Measurements from ENCODE around the gene ACSM6. TPM values are rescaled to one million over a fixed set of nuclear protein-coding genes. Genes with fewer than 3 reads are reported as not detected.

The ACSM6 gene
- total and polyA plus RNA-seq, 2 of the 8 experiments (the other 6 are each of a cell fraction or from before 2014, with no cell fraction given): 0.33 TPM; not detected in 1

DNA sequence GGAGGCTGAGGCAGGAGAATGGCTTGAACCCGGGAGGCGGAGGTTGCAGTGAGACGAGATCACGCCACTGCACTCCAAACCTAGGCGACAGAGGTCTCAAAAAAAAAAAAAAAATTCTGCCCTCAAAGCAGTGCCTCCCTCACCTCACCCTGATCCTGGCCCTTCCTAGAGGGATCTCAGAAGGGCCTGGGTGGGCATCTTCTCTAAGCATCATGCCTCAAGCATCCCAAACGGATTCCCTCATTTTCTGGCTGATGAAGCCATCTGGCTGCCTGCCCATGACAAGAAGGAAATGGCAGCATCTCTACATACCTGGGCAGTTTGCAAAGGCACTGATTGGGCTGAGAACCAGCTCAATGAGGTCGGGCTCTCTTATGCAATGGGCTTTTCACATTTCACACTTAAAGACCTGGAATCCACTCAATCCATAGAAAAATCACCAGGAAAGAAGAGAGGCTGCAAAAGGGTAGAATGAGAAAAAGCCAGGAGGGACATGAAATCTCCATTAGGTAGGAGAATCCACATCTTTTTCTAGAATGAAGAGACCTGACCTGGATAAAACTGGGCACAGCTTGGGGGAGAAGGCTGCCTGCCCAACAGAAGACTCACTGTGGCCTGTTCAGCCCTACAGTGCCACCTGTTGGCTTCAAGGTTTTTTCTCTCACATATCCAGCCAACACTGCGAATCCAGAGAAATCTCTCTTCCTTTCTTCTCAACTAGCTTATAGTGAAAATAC lies 48.7 kb downstream of the ACSM6 start:
- peaks cover 11 to 58% (median 35%) of the 10 kb centered on the region in 4 experiments for H3K36me3 ChIP-seq (ENCODE audit: control insufficient read depth in 2 of 4, insufficient read depth in 4 of 4, low read length in 3 of 4)
- 70% methylated on average over 4 of the region's 8 CpGs; no CpG with 5 or more reads in 1 of the 2 experiments for WGBS, 2 experiments (ENCODE audit: extremely low coverage in 1 of 2, insufficient coverage in 1 of 2, insufficient read length in 1 of 2, insufficient replicate concordance in 2 of 2, low coverage in 1 of 2, low lambda C conversion rate in 2 of 2, missing lambda C conversion rate in 1 of 2)

More for the DNA sequence above, 48.7 kb downstream of the ACSM6 start:
- no peak overlapping the region for H2BK15ac ChIP-seq (ENCODE audit: low read length)
- H3K14ac ChIP-seq (ENCODE audit: insufficient read length): no peak overlapping the region
- H3K4me2 ChIP-seq (ENCODE audit: insufficient read depth in 1 of 2, low read depth in 2 of 2, low read length in 2 of 2): no peak overlapping the region
- ChIA-PET CTCF (ENCODE audit: partially characterized antibody) (interaction anchor here (0.5 to 16.4 kb wide), 66 partner anchors 9 to 1615 kb away, joined by 3 to 363 read pairs (median 5); partner anchors contain the start of genes ACSM6 and PDLIM1), POLR2A (ENCODE audit: partially characterized antibody) (interaction anchor here (1.1 to 6.6 kb wide), 7 partner anchors 12 to 123 kb away, joined by 3 to 57 read pairs (median 3); no protein-coding TSS in a partner anchor)
- peaks cover 0 to 15% of the 10 kb centered on the region in 2 experiments; a peak in 1 of 4 replicates for H3K79me2 ChIP-seq (ENCODE audit: control insufficient read depth in 1 of 2, insufficient read depth in 2 of 2, low read length in 2 of 2)
- no peak overlapping the region for H4K91ac ChIP-seq (replicated peaks; ENCODE audit: insufficient read length, low read length)
- peaks cover 0 to 3% of the 10 kb centered on the region in 2 experiments; a peak in 1 of 4 replicates for H3K9me3 ChIP-seq (ENCODE audit: insufficient read depth in 2 of 2, low read depth in 1 of 2, low read length in 1 of 2)
- H2AK5ac ChIP-seq (ENCODE audit: low read depth, low read length): no peak overlapping the region
- TF ChIP-seq KDM1A (IDR thresholded peaks at IDR 0.05; ENCODE audit: borderline replicate concordance, low read length): no peak
- no peak for TF ChIP-seq CHD1 (IDR thresholded peaks at IDR 0.05; ENCODE audit: low read depth, low read length)
- TF ChIP-seq RAD21 (IDR thresholded peaks at IDR 0.05 in 1 of 2, conservative IDR thresholded peaks at IDR 0.05 in 1 of 2; ENCODE audit: low read depth in 2 of 2, low read length in 2 of 2): peak; percentile 92 to 96
- no peak for TF ChIP-seq CBX5 (IDR thresholded peaks at IDR 0.05; ENCODE audit: low read depth, low read length)
- TF ChIP-seq, protein P1, sequence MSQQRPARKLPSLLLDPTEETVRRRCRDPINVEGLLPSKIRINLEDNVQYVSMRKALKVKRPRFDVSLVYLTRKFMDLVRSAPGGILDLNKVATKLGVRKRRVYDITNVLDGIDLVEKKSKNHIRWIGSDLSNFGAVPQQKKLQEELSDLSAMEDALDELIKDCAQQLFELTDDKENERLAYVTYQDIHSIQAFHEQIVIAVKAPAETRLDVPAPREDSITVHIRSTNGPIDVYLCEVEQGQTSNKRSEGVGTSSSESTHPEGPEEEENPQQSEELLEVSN (IDR thresholded peaks at IDR 0.05): no peak
- TF ChIP-seq, protein P2, sequence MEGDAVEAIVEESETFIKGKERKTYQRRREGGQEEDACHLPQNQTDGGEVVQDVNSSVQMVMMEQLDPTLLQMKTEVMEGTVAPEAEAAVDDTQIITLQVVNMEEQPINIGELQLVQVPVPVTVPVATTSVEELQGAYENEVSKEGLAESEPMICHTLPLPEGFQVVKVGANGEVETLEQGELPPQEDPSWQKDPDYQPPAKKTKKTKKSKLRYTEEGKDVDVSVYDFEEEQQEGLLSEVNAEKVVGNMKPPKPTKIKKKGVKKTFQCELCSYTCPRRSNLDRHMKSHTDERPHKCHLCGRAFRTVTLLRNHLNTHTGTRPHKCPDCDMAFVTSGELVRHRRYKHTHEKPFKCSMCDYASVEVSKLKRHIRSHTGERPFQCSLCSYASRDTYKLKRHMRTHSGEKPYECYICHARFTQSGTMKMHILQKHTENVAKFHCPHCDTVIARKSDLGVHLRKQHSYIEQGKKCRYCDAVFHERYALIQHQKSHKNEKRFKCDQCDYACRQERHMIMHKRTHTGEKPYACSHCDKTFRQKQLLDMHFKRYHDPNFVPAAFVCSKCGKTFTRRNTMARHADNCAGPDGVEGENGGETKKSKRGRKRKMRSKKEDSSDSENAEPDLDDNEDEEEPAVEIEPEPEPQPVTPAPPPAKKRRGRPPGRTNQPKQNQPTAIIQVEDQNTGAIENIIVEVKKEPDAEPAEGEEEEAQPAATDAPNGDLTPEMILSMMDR (IDR thresholded peaks at IDR 0.05; ENCODE audit: control extremely low read depth in 1 of 3, insufficient read depth in 1 of 3, low read depth in 1 of 3, low read length in 3 of 3): peak; percentile 70 to 89 (median 82)
- no peak overlapping the region for H3K9ac ChIP-seq (replicated peaks in 1 of 4; ENCODE audit: extremely low read depth in 1 of 4, low read depth in 3 of 4, low read length in 3 of 4)
- H4K5ac ChIP-seq (ENCODE audit: insufficient read length, low read depth, low read length): peak overlapping the region; percentile 32
- H3K23ac ChIP-seq (ENCODE audit: insufficient read length): no peak overlapping the region
- H3K56ac ChIP-seq (replicated peaks; ENCODE audit: insufficient read length, low read depth, low read length): no peak overlapping the region
- peak overlapping the region; percentile 83; the same call in 1 of the 2 replicates for H2BK5ac ChIP-seq (ENCODE audit: low read depth, low read length)
- H3K4ac ChIP-seq (replicated peaks; ENCODE audit: insufficient read length, low read depth, low read length): peak overlapping the region; percentile 63
- DNase-seq (ENCODE audit: low read depth in 1 of 2, low spot score in 2 of 2) (peak in 1 of 2 experiments; percentile 57), FAIRE-seq (peak; percentile 69)
- H3K79me1 ChIP-seq (ENCODE audit: low read depth, low read length): no peaks in the 10 kb centered on the region; the same call in 1 of the 2 replicates
- no peak overlapping the region for H4K8ac ChIP-seq (ENCODE audit: extremely low read depth, insufficient read depth, low read length)
- H2BK20ac ChIP-seq (ENCODE audit: low read length): peak overlapping the region; percentile 19; the same call in 1 of the 2 replicates
- no peak overlapping the region for H2BK120ac ChIP-seq (replicated peaks; ENCODE audit: low read depth, low read length)
- no peak overlapping the region for H3K27ac ChIP-seq (ENCODE audit: low read depth, low read length)
- peak overlapping the region; percentile 80 for H3K18ac ChIP-seq (ENCODE audit: extremely low read depth, low read length)
- no peaks in the 10 kb centered on the region for H3K23me2 ChIP-seq (ENCODE audit: low read depth, low read length)
- peaks cover 0 to 4% (median 0%) of the 10 kb centered on the region in 4 experiments; a peak in 3 of 7 replicates for H3K4me1 ChIP-seq (replicated peaks in 1 of 4; ENCODE audit: control insufficient read depth in 3 of 4, insufficient read depth in 4 of 4, low read length in 3 of 4)
- H4K20me1 ChIP-seq (replicated peaks in 1 of 2; ENCODE audit: control insufficient read depth in 1 of 2, insufficient read depth in 2 of 2, low read length in 2 of 2): no peaks in the 10 kb centered on the region
- peak overlapping the region; percentile 80; the same call in 1 of the 2 replicates for H2BK12ac ChIP-seq (ENCODE audit: low read depth, low read length)
- no peaks in the 10 kb centered on the region for H3K27me3 ChIP-seq (replicated peaks in 1 of 4; ENCODE audit: control insufficient read depth in 3 of 4, extremely low read depth in 1 of 4, insufficient read depth in 3 of 4, low read length in 3 of 4)
- H2AFZ ChIP-seq (ENCODE audit: low read length): no peak overlapping the region
- H3K4me3 ChIP-seq (ENCODE audit: extremely low read depth in 1 of 4, insufficient read depth in 2 of 4, low read depth in 3 of 4, low read length in 4 of 4): no peak overlapping the region

All from H1 (cell line).